Breast epithelium (tissue), 4 donors: ENCODE data around the gene HIBCH. TPM values are rescaled to one million over a fixed set of nuclear protein-coding genes. Genes with fewer than 3 reads are reported as not detected.
"Not testable (repeated sequence)": the region's sequence is repeated elsewhere in the genome, so short reads cannot be mapped to it uniquely, and the experiment has no call there.

Experiments used
- DNase-seq, 2 donors: peaks; one replicate each; pipeline ENCODE4 v3.0.0-alpha.2; 2019; ENCODE audit warnings: low spot score in 2 of 2
- H3K27ac ChIP-seq, 2 donors: fragments of 200-600 bp; sonication (generic) in 1 of 2; one replicate each; pipeline ENCODE4 v1.5.1; 2016 to 2019; ENCODE audit warnings: mild to moderate bottlenecking in 1 of 2
- H3K27me3 ChIP-seq, 2 donors: fragments of 200-600 bp; sonication (generic) in 1 of 2; one replicate each; pipeline versions ENCODE4 v1.5.1 to v1.6.0; 2017 to 2019; ENCODE audit warnings: control low read depth in 1 of 2, mild to moderate bottlenecking in 1 of 2
- H3K36me3 ChIP-seq: fragments of 200-600 bp; one replicate; pipeline ENCODE4 v1.5.1; 2019
- H3K4me1 ChIP-seq, 2 donors: fragments of 200-600 bp; sonication (generic); one replicate each; pipeline ENCODE4 v1.5.1; 2016 to 2019; ENCODE audit warnings: control low read depth in 1 of 2
- H3K4me3 ChIP-seq, 3 donors: fragments of 200-600 bp; sonication (generic); 1 replicate in 2 of 3; 2 replicates in 1 of 3; pipeline ENCODE4 v1.5.1; 2016 to 2019; ENCODE audit warnings: mild to moderate bottlenecking in 3 of 3, moderate library complexity in 2 of 3
- H3K9me3 ChIP-seq, 2 donors: fragments of 200-600 bp; sonication (generic) in 1 of 2; one replicate each; pipeline ENCODE4 v1.5.1; 2016 to 2019; ENCODE audit warnings: control low read depth in 1 of 2
- POLR2A ChIP-seq: fragments of 450-650 bp; IDR thresholded peaks from one replicate; pipeline ENCODE4 v1.6.1; 2016; ENCODE audit warnings: antibody characterized with exemption, mild to moderate bottlenecking, moderate library complexity
- POLR2AphosphoS5 ChIP-seq, 3 donors: sonication (generic); formaldehyde crosslinking; IDR thresholded peaks; one replicate each; pipeline ENCODE4 v1.6.1; 2017; ENCODE audit warnings: antibody characterized with exemption in 3 of 3
- intact Hi-C: fragments of 100-400 bp; cut with DNase I; formaldehyde crosslinking; loops from one replicate; pipeline ENCODE4 v1.15.1; 2023; ENCODE audit warnings: low total_unique reads
- total RNA-seq, 3 donors: library from RNA; depleted of rRNA; stranded (reverse); fragments of >200 nt; gene quantifications; one replicate each; pipeline ENCODE4 v1.1.0, GENCODE V29; 2016
- TF ChIP-seq, protein P1 (sequence below), 3 donors: fragments of 450-650 bp; IDR thresholded peaks; one replicate each; pipeline ENCODE4 v1.5.1; 2016 to 2017; ENCODE audit warnings: antibody characterized with exemption in 3 of 3, mild to moderate bottlenecking in 3 of 3, moderate library complexity in 3 of 3

The HIBCH gene
- total RNA-seq, 3 donors from 2014 or later: 22.2 to 31.8 (median 22.9) TPM

DNA sequence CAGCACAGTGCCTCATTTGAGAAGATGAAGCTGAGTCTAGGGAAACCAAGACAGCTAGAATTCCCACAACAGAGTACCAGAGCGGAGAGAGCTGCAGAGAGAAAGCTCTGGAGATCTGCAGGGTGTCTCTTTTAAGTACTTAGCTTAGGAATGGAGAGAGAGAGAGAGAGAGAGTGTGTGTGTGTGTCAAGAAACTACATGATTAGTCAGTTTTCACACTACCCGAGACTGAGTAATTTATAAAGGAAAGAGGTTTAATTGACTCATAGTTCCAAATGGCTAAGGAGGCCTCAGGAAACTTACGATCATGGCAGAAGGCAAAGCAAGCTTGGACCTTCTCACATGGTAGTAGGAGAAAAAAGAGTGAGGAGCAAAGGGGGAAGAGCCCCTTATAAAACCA lies 64.0 kb downstream of the HIBCH start:
- Histone ChIP-seq H3K4me3 (no peak overlapping the region), H3K27me3 (no peaks in the 10 kb centered on the region), H3K4me1 (no peaks in the 10 kb centered on the region), H3K27ac (no peak overlapping the region), H3K36me3 (peaks cover 5% of the 10 kb centered on the region), H3K9me3 (no peaks in the 10 kb centered on the region)
- intact Hi-C loops: no loop called here
- TF ChIP-seq, protein P1, sequence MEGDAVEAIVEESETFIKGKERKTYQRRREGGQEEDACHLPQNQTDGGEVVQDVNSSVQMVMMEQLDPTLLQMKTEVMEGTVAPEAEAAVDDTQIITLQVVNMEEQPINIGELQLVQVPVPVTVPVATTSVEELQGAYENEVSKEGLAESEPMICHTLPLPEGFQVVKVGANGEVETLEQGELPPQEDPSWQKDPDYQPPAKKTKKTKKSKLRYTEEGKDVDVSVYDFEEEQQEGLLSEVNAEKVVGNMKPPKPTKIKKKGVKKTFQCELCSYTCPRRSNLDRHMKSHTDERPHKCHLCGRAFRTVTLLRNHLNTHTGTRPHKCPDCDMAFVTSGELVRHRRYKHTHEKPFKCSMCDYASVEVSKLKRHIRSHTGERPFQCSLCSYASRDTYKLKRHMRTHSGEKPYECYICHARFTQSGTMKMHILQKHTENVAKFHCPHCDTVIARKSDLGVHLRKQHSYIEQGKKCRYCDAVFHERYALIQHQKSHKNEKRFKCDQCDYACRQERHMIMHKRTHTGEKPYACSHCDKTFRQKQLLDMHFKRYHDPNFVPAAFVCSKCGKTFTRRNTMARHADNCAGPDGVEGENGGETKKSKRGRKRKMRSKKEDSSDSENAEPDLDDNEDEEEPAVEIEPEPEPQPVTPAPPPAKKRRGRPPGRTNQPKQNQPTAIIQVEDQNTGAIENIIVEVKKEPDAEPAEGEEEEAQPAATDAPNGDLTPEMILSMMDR (IDR thresholded peaks at IDR 0.05): no peak
- TF ChIP-seq POLR2AphosphoS5 (IDR thresholded peaks at IDR 0.05) (no peak), POLR2A (no peak)
- no peak for DNase-seq

DNA sequence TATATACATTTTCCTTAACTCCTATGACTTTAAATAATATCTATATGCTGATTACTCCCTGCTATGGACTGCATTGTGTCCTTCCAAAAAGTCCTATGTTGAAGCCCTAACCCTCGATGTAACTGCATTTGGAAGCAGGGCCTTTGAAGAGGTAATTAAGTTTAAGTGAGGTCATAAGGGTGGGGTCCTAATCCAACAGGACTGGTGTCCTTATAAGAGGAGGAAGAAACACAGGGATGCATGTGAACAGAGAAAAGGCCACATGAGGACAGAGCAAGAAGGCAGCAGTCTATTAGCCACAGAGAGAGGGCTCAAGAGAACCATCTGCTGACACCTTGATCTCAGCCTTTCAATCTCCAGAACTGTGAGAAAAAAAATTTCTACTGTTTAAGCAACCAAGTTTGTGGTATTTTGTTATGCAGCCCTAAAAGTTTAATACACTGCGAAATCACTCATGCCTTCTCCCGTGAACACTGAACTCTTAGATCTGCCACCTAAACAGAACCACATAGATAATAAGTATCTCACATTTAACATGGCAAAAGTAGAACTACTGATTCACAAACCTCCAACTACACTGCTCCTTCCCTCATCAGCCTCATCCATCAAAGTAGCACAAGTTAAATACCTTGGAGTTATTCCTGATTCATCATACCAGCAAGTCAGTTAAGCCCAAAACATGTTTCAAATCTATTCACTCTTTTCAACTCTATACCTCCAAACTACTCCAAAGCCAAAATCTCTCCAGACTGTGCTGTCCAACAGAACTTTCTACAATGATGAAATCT lies 65.4 kb downstream of the HIBCH start:
- no peak overlapping the region for H3K4me3 ChIP-seq
- no peaks in the 10 kb centered on the region for H3K9me3 ChIP-seq
- no peaks in the 10 kb centered on the region for H3K27me3 ChIP-seq
- TF ChIP-seq POLR2AphosphoS5 (IDR thresholded peaks at IDR 0.05) (no peak), POLR2A (no peak)
- TF ChIP-seq, protein P1 (IDR thresholded peaks at IDR 0.05): no peak
- no peak overlapping the region for H3K27ac ChIP-seq
- no peak for DNase-seq
- intact Hi-C loops: no loop called here
- H3K4me1 ChIP-seq: no peaks in the 10 kb centered on the region
- H3K36me3 ChIP-seq: no peaks in the 10 kb centered on the region

DNA sequence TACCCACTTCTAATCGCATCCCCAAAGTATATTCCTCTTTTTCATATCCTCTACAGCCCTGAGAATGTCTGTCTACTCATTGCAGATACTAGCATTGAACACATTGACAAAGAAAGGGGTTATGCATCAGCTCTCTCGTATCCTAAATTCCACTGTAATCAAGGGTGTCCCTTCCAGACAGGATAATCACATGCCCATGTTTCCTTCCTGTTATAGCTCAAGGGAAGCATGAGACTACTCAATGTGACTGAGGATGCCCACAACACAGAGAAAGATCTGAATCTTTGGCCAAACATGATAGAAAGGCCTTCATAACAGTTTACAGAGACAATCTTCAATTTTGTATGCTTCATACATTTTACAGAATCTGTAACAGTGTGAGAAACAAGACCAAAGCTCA lies 69.2 kb downstream of the HIBCH start:
- TF ChIP-seq, protein P1 (IDR thresholded peaks at IDR 0.05): no peak
- TF ChIP-seq POLR2AphosphoS5 (IDR thresholded peaks at IDR 0.05) (no peak), POLR2A (no peak)
- no peak for DNase-seq

DNA sequence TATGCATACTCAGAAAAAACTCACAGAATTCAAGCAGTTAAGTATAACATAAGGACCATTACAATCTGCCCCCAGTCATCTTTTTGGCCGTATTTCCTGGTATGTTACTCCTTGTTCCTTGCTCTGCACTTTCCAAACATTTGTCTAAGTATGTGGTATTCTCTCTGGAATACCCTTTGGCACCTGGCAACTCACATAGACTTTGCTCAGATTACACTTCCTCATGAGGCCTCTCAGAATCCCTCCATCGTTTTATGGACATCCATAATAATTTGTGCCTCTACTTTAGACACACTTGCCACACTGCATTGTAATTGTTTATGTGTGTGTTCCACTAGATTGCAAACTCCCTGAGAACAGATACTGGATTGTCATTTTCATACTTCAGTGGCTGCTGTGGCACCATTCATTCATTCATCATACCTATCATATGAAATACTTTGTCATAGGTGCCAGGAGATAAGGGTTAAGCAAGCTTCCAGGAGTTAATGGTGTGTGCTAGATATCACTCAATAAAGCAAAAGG lies 84.0 kb downstream of the HIBCH start:
- Histone ChIP-seq H3K9me3 (no peaks in the 10 kb centered on the region), H3K27me3 (no peaks in the 10 kb centered on the region), H3K4me1 (no peaks in the 10 kb centered on the region), H3K4me3 (no peak overlapping the region), H3K27ac (no peak overlapping the region), H3K36me3 (no peaks in the 10 kb centered on the region)
- DNase-seq: no peak
- intact Hi-C loops: no loop called here
- TF ChIP-seq, protein P1 (IDR thresholded peaks at IDR 0.05): no peak
- TF ChIP-seq POLR2AphosphoS5 (IDR thresholded peaks at IDR 0.05) (no peak), POLR2A (no peak)

More for the DNA sequence above, 69.2 kb downstream of the HIBCH start:
- Histone ChIP-seq H3K36me3 (no peaks in the 10 kb centered on the region), H3K9me3 (no peaks in the 10 kb centered on the region), H3K4me1 (no peaks in the 10 kb centered on the region), H3K27ac (no peak overlapping the region), H3K27me3 (no peaks in the 10 kb centered on the region), H3K4me3 (no peak overlapping the region)
- intact Hi-C loops: no loop called here

DNA sequence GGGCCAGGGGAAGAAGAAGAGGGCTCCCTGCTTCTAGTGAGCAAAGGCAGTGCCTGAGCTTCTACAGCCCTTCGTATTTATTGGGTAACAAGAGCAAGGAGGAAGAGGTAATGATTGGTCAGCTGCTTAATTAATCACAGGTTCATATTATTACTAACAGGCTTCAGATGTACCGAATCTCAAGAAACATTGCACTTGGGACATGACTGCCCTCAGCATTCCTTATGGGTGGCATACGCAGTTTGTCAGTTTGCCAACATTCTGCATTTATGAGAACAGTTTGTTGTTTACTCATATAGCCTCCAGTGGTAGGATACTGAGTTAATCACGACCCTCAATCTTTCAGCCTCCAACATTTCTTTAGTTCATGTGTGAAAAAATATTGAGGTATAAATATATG lies 84.5 kb downstream of the HIBCH start:
- DNase-seq: no peak
- no peaks in the 10 kb centered on the region for H3K9me3 ChIP-seq
- H3K36me3 ChIP-seq: no peaks in the 10 kb centered on the region
- no peak overlapping the region for H3K27ac ChIP-seq
- no peak for TF ChIP-seq POLR2A
- no peak for TF ChIP-seq POLR2AphosphoS5 (IDR thresholded peaks at IDR 0.05)
- TF ChIP-seq, protein P1 (IDR thresholded peaks at IDR 0.05): no peak
- no peaks in the 10 kb centered on the region for H3K4me1 ChIP-seq
- intact Hi-C loops: no loop called here
- H3K4me3 ChIP-seq: no peak overlapping the region
- no peaks in the 10 kb centered on the region for H3K27me3 ChIP-seq

DNA sequence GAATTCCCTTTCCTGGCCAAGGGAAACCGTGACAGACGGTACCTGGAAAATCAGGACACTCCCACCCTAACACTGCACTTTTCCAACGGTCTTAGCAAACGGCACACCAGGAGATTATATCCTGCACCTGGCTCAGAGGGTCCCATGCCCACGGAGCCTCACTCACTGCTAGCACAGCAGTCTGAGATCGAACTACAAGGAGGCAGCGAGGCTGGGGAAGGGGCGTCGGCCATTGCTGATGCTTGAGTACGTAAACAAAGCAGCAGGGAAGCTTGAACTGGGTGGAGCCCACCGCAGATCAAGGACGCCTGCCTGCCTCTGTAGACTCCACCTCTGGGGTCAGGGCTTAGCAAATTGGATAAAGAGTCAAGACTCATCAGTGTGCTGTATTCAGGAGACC lies 95.6 kb downstream of the HIBCH start:
- H3K36me3 ChIP-seq, H3K27me3 ChIP-seq, H3K27ac ChIP-seq, H3K9me3 ChIP-seq, DNase-seq, H3K4me1 ChIP-seq, intact Hi-C loops, H3K4me3 ChIP-seq: not testable (repeated sequence)

DNA sequence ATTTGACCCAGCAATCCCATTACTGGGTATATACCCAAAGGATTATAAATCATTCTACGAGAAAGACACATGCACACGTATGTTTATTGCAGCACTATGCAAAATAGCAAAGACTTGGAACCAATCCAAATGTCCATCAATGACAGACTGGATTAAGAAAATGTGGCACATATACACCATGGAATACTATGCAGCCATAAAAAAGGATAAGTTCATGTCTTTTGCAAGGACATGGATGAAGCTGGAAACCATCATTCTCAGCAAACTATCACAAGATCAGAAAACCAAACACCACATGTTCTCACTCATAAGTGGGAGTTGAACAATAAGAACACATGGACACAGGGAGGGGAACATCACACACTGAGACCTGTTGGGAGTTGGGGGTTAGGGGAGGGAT lies 96.9 kb downstream of the HIBCH start:
- H3K9me3 ChIP-seq, H3K36me3 ChIP-seq, H3K4me1 ChIP-seq, H3K27ac ChIP-seq, H3K4me3 ChIP-seq, H3K27me3 ChIP-seq, intact Hi-C loops, DNase-seq: not testable (repeated sequence)
